DND-41 (cell line): ENCODE measurements around the gene TEX51.

Source experiments
- CTCF ChIP-seq: IDR thresholded peaks from 2 replicates; pipeline ENCODE4 v1.5.1; 2012; ENCODE audit warnings: borderline replicate concordance, low read length, moderate library complexity, mild to moderate bottlenecking; ENCODE audit not compliant: poor library complexity, severe bottlenecking; ENCODE audit errors: extremely low read depth
- EZH2 ChIP-seq: IDR thresholded peaks from 3 replicates; pipeline ENCODE4 v1.6.1; 2012; ENCODE audit warnings: borderline replicate concordance, low read depth, mild to moderate bottlenecking, moderate library complexity, low read length, inconsistent platforms; ENCODE audit not compliant: severe bottlenecking

- TF ChIP-seq CTCF (no peak), EZH2 (no peak)
These were observed 48.6 kb upstream of the TEX51 start for GRCh38 chr2:126849991-126850535.
